OCI-LY3 (cell line): ENCODE data around the gene MAN1A2.

Experiments used
- H2AFZ ChIP-seq: fragments of 200-600, 300-600 bp; shearing (Covaris generic); 2 replicates; pipeline ENCODE4 v1.6.0; 2014; ENCODE audit warnings: antibody characterized with exemption, low read depth, low read length
- H3K27ac ChIP-seq: fragments of 200-600, 300-600 bp; sonication (generic); 2 replicates; pipeline ENCODE4 v1.5.1; 2014; ENCODE audit warnings: mild to moderate bottlenecking, low read length, moderate library complexity, mixed read lengths
- H3K27me3 ChIP-seq: fragments of 200-600, 300-600 bp; sonication (generic); 2 replicates; pipeline ENCODE4 v1.6.1; 2014; ENCODE audit warnings: low read depth, low read length, mixed read lengths
- H3K36me3 ChIP-seq: fragments of 200-600, 300-600 bp; sonication (generic); replicated peaks from 2 replicates; pipeline ENCODE3; 2014; ENCODE audit warnings: low read depth, low read length, mixed read lengths
- H3K4me1 ChIP-seq: fragments of 300-600, 200-600 bp; sonication (generic); 2 replicates; pipeline ENCODE4 v1.6.1; 2014; ENCODE audit warnings: low read length, mixed read lengths
- H3K4me2 ChIP-seq: fragments of 200-600, 300-600 bp; sonication (generic); 2 replicates; pipeline ENCODE4 v1.6.1; 2014; ENCODE audit warnings: low read length, mixed read lengths
- H3K4me3 ChIP-seq: fragments of 300-600, 200-600 bp; sonication (generic); 2 replicates; pipeline ENCODE4 v1.5.1; 2014; ENCODE audit warnings: antibody characterized with exemption, mild to moderate bottlenecking, low read length, moderate library complexity
- H3K79me2 ChIP-seq: fragments of 300-600, 200-600 bp; shearing (Covaris generic); 2 replicates; pipeline ENCODE4 v1.6.1; 2014; ENCODE audit warnings: mild to moderate bottlenecking, low read length, mixed read lengths
- H3K9ac ChIP-seq: fragments of 300-600, 200-600 bp; shearing (Covaris generic); 2 replicates; pipeline ENCODE4 v1.6.0; 2014; ENCODE audit warnings: mild to moderate bottlenecking, low read length, moderate library complexity
- H3K9me3 ChIP-seq: fragments of 200-600, 300-600 bp; shearing (Covaris generic); 2 replicates; pipeline ENCODE4 v1.6.1; 2014; ENCODE audit warnings: low read length, mixed read lengths; ENCODE audit not compliant: insufficient read depth
- H4K20me1 ChIP-seq: fragments of 200-600, 300-600 bp; sonication (generic); 2 replicates; pipeline ENCODE4 v1.6.1; 2016; ENCODE audit warnings: low read length, mixed read lengths; ENCODE audit not compliant: insufficient read depth
- EZH2phosphoT487 ChIP-seq: fragments of 200-600 bp; shearing (Covaris generic); IDR thresholded peaks from 2 replicates; pipeline ENCODE4 v1.6.1; 2018; ENCODE audit warnings: antibody characterized with exemption, mixed run types, low read depth
- TF ChIP-seq, protein P1 (sequence below): fragments of 200-600, 300-600 bp; sonication (generic); IDR thresholded peaks from 2 replicates; pipeline ENCODE4 v1.5.1; 2014; ENCODE audit warnings: antibody characterized with exemption, low read length, low read depth

Gene MAN1A2

DNA sequence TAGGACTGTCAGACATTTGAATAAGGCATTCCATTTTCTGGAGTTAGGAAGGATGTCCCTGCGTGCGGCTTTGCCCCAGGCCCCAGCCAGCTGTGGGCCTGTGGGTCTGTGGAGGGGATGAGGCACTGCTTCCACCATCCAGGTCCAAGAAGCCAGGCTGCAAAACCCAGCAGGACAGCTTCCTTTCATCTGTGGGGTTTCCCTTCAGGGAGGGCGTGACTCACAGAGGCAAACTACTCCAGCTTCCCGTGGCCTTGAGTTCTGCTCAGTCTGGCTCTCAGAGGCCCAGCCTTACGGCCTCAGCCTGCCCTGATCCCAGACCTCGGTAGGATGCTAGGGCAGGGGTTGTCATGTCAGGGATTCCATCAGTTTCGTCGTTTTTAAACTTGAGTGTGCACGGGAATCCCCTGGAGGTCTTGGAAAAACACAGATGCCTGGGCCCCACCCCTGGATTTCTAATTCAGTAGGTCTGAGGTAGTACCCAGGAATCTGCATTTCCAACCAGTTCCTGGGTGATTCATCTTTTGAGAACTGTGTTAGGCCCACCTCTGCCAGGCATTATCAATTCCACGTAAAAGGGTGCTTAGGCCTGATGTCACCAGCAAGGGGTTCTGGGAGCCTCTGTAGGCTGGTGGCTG is 206.3 kb downstream of the MAN1A2 start:
- Histone ChIP-seq H3K27me3 (peaks cover 5% of the 10 kb centered on the region), H3K4me2 (no peak overlapping the region), H3K36me3 (no peaks in the 10 kb centered on the region), H3K4me3 (no peak overlapping the region), H2AFZ (no peak overlapping the region), H3K79me2 (no peaks in the 10 kb centered on the region), H3K9me3 (no peaks in the 10 kb centered on the region), H3K9ac (no peak overlapping the region), H4K20me1 (no peaks in the 10 kb centered on the region), H3K4me1 (no peaks in the 10 kb centered on the region), H3K27ac (no peak overlapping the region)
- TF ChIP-seq, protein P1, sequence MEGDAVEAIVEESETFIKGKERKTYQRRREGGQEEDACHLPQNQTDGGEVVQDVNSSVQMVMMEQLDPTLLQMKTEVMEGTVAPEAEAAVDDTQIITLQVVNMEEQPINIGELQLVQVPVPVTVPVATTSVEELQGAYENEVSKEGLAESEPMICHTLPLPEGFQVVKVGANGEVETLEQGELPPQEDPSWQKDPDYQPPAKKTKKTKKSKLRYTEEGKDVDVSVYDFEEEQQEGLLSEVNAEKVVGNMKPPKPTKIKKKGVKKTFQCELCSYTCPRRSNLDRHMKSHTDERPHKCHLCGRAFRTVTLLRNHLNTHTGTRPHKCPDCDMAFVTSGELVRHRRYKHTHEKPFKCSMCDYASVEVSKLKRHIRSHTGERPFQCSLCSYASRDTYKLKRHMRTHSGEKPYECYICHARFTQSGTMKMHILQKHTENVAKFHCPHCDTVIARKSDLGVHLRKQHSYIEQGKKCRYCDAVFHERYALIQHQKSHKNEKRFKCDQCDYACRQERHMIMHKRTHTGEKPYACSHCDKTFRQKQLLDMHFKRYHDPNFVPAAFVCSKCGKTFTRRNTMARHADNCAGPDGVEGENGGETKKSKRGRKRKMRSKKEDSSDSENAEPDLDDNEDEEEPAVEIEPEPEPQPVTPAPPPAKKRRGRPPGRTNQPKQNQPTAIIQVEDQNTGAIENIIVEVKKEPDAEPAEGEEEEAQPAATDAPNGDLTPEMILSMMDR: no peak
- no peak for TF ChIP-seq EZH2phosphoT487

DNA sequence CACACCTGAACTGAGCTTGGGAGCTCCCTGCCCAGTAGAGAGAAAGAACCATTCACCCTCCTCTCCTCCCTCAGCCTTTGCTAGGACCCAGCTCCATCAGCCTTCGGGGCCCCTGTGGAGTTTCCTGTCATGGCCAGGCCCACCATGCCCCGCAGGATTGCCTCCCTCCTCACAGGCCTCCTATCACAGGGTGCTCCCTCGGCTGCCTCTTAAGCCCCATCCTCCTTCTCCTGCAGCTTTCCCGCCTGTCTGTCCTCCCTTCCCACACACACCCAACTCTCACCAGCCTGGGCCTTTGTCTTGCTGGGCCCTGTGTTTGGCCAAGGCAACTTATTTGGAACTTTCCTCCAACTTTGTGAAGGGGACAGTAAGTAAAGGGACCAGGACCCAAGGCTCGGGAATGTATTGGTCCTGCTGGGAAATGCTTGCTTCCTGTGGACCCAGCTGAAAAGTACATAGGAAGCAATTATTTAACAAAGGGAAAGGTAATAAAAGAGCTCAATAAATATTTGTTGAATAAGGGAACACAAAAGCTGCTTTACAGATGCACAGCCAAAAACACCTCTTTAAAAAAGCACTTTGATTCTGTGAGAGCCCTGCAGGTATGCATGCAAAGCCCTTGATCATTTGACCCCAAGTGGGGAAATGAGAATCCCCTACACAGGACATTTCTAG is 207.0 kb downstream of the MAN1A2 start:
- no peaks in the 10 kb centered on the region for H3K4me1 ChIP-seq
- no peak overlapping the region for H3K9ac ChIP-seq
- no peak overlapping the region for H3K4me3 ChIP-seq
- no peak overlapping the region for H3K4me2 ChIP-seq
- no peaks in the 10 kb centered on the region for H3K79me2 ChIP-seq
- TF ChIP-seq, protein P1: no peak
- no peak for TF ChIP-seq EZH2phosphoT487
- H2AFZ ChIP-seq: no peak overlapping the region
- H3K27me3 ChIP-seq: peaks cover 5% of the 10 kb centered on the region
- no peak overlapping the region for H3K27ac ChIP-seq
- H3K36me3 ChIP-seq: no peaks in the 10 kb centered on the region
- H3K9me3 ChIP-seq: no peaks in the 10 kb centered on the region
- no peaks in the 10 kb centered on the region for H4K20me1 ChIP-seq

DNA sequence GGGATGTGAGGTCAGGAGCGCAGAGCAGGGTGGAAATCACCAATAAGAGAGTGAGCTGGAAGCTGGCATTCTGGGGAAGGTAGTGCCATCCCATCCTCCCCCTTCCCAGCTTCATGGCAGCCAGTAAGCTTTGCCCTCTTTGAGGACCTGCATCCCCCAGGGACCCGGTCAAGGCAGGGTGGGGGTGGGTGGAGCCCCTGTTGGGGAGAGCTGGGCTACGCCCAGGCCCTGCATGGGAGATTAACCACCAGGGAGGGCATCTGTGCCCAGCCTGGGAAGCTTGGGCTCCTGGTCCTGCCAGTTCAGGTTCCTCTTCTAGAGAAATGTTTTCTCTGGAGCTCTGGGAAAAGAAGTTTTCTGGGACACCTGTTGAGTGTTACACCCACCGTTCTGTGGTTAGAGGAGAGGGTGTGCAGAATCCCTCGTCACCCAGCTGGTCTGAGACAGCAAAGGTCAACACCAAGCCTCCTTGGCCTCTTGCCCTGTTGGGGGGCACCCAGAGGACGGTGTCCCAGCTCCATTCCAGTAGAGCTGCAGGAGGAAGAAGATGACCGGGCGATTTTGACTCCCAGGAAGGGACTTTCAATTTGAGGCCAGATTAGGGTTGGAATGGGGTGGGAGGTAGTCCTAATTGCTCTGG is 208.5 kb downstream of the MAN1A2 start:
- no peaks in the 10 kb centered on the region for H3K9me3 ChIP-seq
- no peak overlapping the region for H2AFZ ChIP-seq
- TF ChIP-seq EZH2phosphoT487: no peak
- TF ChIP-seq, protein P1: no peak
- no peaks in the 10 kb centered on the region for H3K36me3 ChIP-seq
- no peaks in the 10 kb centered on the region for H3K4me1 ChIP-seq
- H4K20me1 ChIP-seq: no peaks in the 10 kb centered on the region
- peaks cover 4% of the 10 kb centered on the region for H3K27me3 ChIP-seq
- no peak overlapping the region for H3K27ac ChIP-seq
- H3K4me2 ChIP-seq: no peak overlapping the region
- no peak overlapping the region for H3K4me3 ChIP-seq
- H3K79me2 ChIP-seq: no peaks in the 10 kb centered on the region
- H3K9ac ChIP-seq: no peak overlapping the region

DNA sequence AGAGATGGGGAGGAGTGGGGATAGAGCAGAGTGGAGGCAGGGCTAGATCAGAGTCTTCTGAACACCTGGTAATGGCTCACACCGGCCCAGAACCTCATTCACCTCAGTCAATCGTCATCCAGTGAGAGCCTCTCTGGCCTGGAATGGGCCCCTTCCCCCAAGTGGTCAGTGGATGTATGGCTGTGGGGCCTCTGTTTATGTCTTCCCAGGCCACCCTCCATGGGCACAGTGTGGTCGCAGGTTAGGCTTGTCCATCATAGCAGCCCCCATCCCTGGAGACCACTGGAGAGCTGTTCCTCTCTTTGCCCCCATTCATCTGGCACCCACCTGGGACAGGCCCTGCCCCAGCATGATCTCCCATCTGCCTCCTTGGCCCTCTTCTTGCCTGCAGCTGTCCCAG is 209.0 kb downstream of the MAN1A2 start:
- Histone ChIP-seq H3K27me3 (no peaks in the 10 kb centered on the region; the same call in 1 of the 2 replicates), H3K9ac (no peak overlapping the region), H3K36me3 (no peaks in the 10 kb centered on the region), H3K27ac (no peak overlapping the region), H3K9me3 (no peaks in the 10 kb centered on the region), H4K20me1 (no peaks in the 10 kb centered on the region), H3K4me3 (no peak overlapping the region), H2AFZ (no peak overlapping the region), H3K4me2 (no peak overlapping the region), H3K79me2 (no peaks in the 10 kb centered on the region), H3K4me1 (no peaks in the 10 kb centered on the region)
- TF ChIP-seq EZH2phosphoT487: no peak
- TF ChIP-seq, protein P1: no peak
